Pulmonary artery endothelial cell (primary cell): Measurements from ENCODE around the gene SLC24A1. TPM values are rescaled to one million over a fixed set of nuclear protein-coding genes. Genes with fewer than 3 reads are reported as not detected.
"Not testable (repeated sequence)": the region's sequence is repeated elsewhere in the genome, so short reads cannot be mapped to it uniquely, and the experiment has no call there.

Source experiments
- DNase-seq: peaks from one replicate; pipeline ENCODE4 v3.0.0-alpha.2; 2011; ENCODE audit warnings: low read depth, low spot score
- total RNA-seq: library from RNA; depleted of rRNA; stranded (reverse); fragments of >200 nt; gene quantifications from 2 replicates; pipeline ENCODE4 v1.2.3, GENCODE V29; 2014

SLC24A1 gene
- 2.7 and 4.4 TPM in 2 replicates for total RNA-seq

DNA sequence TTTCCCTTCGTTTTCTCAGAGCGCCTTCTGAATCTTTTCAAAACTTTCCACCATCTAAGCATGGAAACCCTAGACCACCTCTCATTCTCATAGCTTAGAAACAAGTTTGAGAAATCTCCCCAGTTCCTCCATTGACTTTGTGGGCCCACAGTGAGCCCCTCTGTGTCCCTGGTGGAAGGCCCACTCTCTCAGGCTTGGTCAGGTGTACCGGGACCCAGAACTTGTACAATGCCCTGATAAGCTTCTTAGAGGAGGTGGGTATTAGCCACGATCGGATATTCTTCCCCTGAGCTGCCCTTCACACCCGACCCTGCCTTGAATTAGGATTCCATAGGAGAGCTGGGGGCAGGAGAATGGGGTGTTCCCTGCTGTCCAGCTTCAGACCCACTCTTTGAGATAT, at the start of gene SLC24A1:
SLC24A1 (plus strand) TSS at position 301 of the 400 bp plus-strand sequence. CDS start 2,143 bp downstream, outside the sequence.
- DNase-seq, result no peak

GRCh38 chr15:65571971-65572370, 49.8 kb upstream of the SLC24A1 start:
- DNase-seq, result no peak

GRCh38 chr15:65576664-65577063, 45.1 kb upstream of the SLC24A1 start:
- DNase-seq, result peak; percentile 10

DNA sequence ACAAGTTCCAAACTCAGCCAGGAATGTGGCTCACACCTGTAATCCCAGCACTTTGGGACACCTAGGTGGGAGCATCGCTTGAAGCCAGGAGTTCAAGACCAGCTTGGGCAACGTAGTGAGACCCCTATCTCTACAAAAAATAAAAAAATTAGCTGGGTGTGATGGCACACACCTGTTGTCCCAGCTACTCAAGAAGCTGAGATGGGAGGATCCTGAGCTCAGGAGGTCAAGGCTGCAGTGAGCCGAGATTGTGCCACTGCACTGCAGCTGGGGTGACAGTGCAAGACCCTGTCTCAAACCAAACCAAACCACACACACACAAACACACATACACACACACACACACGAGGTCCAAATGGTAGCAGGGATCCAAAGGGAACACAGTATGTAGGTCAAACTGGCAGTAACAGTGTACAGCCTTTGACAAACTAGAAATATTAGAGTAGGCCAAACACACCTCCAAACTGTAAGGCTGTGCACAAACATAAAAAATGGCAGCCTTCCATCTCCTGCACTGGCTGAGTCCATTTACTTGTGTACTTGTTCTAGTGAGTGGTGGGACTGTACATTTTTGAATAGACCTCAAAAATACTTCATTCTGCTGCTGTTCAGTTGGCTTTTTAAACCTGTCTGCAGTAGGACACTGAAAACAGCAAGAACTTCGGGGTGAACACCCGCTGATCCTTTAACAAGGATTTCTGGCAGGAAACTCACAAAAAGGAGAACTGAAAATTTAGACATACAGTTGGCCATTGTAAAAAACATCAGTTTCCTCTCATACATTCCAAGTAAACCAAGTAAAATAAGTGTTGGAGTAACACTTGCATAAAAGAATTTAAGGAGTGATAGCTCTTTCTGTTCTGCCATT, 44.4 kb upstream of the SLC24A1 start:
- no peak for DNase-seq

DNA sequence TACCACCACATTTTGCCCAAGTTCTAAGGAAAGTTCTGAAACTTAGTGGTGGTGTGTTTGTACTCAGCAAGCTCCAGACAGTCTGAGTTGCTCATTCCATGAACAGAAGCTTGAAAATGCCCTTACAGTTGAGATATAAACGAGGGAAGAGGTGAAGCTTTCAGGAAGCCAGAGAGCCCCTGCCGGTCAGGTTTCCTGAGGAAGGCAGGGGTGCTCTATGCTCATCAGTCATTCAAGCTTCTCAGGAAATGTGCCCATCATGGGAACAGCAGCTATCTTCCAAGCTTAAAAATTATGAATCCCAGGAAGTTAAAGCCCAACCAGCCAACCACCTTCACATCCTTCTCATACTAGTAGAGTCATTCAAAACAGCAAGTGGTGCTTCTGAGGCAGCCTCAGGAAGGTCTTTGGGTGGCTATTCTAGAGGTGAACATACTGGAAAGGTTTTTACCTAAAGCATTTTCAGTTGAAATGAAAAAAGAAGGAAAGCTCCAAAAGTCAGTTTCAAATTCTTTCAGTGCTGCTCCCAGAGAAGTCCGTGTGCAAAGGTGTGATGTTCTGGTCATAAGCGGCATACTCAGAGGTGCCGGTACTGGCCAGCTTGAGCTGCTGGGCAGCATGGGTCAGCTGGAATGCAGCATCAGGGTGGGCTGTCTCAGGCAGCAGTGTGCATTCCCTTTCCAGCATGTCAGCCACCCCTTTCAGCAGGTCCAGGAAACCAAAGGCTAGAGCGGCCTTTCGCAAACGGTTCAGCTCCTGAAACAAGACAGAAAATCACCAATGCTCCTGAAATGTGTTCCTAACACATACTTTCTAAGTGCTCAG, 42.6 kb upstream of the SLC24A1 start:
- DNase-seq, result no peak

GRCh38 chr15:65579762-65580161, 42.0 kb upstream of the SLC24A1 start:
- no peak for DNase-seq

DNA sequence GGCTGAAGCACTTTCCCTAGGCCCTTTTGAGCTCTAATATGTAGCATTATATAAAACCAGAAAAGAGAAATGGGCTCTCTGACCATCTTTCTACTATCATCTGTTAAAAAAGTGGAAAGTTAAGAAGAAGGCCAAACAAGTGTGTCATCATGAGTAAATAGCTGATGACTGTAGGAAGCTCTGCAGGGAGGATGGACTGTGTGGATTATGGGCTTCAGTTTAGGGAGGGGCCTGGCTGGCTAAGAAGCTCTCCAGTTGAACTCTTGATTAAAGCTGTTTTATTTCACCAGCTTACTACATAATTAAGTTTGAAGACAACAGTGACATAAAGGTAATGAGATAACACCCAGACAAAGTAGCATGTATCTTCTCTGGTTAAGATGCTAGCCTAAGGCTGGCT, 41.5 kb upstream of the SLC24A1 start:
- no peak for DNase-seq

DNA sequence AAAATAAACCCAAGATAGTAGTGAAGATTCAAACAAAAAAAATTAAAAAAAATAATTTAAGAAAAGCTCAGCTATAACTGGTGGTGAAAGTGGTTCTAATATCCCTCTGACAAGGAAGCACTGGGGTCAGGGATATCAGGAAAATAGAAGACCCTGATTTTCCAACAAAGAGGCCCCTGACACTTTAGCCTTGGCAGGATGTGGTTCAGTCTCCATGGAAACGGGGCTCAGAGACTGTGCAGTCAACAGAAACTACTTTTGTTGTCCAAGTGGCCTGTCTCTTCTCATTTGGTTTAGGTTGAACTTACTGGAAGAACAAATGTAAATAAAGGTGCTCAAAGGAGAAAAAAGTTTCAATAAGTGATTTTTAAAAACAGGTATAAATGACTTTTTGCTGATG, 38.0 kb upstream of the SLC24A1 start:
- DNase-seq, result peak; percentile 36

DNA sequence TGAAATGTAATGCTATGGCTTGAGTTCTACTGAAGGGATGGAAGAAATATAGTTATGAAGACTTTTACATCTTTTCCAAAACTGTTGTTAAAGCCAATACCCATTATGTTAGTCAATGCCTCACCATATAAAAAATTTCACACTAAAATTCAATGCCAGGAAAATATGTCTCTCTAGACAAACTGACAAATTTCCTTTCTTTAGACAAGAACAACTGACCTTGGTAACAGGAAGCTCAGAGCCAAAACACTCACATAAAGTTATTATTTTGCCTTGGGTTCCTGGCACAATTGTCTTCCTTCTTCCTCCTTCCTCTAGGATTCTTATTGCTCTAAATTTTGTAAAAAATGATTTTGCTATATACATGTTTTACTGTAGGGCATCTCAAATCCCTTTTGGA, 37.5 kb upstream of the SLC24A1 start:
- no peak for DNase-seq

DNA sequence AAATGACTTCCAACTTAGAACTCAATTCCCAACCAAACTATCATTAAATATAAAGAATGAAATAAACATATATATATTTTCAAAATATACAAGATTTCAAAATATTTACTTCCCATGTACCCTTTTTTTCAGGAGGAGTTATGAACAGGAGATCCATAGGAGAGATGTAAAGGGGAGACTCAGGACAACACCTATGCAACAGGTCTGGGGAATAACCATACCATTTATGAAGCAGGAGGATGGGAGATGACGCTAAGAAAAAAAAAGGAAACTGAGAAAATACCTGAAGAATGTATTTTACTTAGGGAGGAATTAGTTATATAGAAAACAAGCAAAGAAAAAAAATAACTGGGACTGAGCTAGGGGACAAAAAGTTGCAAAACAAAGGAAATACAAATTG, 34.6 kb upstream of the SLC24A1 start:
- no peak for DNase-seq

DNA sequence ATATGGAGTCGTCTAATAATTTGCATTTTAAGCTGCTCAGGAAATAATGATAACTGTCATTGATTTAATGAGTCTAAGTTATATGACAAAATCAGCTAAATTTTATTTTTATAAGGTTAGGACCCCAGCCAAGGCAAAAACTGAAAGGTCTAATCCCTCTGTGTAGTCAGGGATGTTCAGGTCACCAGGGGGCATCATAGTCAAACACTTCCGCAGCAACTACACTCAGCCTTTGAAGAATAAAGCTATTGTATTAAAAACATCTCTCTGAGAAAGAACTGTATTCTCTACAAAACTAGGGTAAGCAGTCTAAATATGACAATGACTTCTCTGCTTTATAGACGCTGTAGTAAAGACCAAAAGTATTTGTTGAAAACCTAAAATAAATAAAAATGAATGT, 25.8 kb upstream of the SLC24A1 start:
- no peak for DNase-seq

DNA sequence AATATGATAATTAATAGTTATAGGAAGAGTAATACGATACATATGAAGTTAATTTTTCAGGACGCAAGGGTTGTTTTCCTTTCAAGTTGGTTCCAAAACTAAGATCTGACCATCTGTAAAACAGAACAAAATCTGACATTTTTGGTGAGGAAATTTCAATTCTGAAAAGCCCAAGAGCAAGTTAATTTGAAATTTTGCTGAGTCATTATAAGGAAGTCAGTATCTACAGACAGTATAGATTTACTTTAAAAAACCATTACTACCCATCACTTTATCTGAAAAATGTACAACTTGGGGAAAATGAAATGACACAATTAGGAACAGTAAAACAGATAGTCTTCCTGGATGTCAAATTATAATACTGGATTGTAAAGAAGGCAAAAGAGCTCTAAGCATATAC, 23.3 kb upstream of the SLC24A1 start:
- no peak for DNase-seq

GRCh38 chr15:65599677-65600076, 22.1 kb upstream of the SLC24A1 start:
- DNase-seq, result no peak

- no peak for DNase-seq
Measured at GRCh38 chr15:65603134-65603533, 18.6 kb upstream of the SLC24A1 start.

DNA sequence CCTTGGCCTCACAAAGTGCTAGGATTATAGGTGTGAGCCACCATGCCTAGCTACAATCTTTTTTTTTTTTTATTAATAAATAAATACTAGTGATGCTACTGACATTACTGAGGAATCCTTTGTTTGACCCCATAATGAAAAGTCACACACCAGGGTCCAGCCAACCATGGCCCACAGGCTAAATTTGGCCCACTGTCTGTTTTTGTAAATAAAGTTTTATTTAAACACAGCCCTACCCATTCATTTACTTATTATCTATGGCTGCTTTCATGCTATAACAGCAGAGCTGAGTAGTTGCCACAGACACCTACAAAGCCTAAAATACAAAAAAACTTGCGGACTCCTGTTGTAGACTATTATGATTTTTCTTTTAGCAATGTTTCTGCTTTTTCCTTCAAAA, 18.2 kb upstream of the SLC24A1 start:
- no peak for DNase-seq

- DNase-seq, result peak; percentile 88
Measured at GRCh38 chr15:65610871-65611718, 10.6 kb upstream of the SLC24A1 start, which contains the start of gene INTS14. Gene INTS14, minus strand, starts transcription at chr15:65611131. Its CDS starts 3,751 bp downstream, at chr15:65607380.

DNA sequence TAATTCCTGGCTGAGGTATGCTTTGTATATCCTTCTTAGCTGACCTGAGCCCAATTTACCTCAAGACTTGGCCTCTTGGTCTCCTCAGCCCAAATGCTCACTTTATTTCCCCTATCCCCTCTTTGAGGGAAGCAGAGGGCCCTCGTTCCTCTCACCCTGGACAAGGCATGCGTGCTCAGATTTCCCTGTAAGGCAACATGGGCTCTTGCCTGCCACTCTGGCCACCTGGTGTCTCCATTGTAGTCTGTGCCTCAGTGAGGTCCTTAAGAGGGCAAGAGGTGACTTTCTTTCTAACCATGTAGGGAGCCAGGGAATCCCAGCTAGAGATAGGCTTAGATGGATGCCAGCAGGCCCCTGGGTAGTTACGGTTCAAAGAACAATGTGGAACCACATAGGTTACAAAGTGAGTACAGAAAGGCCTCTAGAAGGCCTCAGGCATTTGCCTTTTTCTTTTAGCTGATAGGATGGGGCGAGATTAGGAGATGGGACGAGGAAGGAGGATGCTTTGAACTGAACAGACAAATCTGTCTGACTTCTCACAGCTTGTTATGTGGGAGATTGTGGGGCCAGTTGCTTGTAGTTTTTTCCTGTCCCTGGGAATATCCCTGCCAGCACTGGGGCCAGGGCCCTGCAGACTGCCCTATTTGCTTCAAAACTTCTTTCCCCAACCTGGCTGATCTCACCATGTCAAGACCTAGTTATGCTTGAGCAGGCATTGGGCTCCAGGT, 9.7 kb upstream of the SLC24A1 start:
- no peak for DNase-seq

DNA sequence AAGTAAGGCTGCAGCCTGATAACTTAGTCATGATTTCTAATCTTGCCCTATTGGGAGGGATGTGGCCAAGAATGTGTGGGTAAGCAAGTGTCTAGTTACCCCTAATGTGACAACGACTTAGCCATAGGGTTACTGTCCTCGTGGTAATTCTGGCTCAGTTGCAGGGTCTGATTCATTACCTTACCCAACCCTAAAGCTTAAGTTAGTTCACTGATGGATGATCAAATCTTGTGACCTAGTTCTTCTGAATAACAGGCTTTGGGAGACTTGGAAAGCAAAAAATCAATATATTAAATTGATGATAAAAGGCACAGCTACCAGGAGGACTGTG, 9.2 kb upstream of the SLC24A1 start:
- no peak for DNase-seq

DNA sequence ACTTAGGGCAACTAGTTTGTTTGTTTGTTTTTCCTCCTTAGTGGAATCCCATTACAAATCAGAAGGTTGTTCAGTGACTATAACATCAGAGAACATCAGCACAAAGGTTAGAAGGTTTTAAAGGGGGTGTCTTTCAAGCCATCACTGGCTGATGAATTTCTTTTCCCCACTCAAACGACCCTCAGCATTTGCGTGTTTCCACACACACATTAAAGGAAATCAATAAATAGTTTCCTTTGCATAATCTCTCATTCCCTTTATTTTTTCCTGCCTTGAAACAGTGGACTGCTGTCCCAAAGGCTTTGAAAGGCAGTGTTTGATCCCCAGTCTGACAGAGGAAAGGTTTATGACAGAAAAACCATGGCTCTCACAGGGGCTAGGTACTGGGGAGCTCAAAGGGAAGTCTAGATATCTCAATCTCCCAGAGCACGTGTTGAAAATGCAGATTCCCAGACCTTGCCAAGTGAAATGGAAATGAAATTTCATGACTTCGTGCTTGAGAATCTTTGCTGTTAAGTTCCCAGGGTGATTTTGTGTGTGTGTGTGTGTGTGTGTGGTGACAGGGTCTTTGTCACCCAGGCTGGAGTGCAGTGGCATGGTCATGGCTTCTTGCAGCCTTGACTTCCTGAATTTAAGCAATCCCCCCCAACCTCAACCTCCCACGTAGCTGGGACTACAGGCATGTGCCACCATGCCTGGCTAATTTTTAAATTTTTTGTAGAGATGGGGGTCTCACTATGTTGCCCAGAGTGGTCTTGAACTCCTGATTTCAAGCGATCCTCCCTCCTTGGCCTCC, 8.6 kb upstream of the SLC24A1 start:
- DNase-seq, result no peak

- DNase-seq, result not testable (repeated sequence)
Measured at GRCh38 chr15:65615887-65616286, 5.9 kb upstream of the SLC24A1 start.
